HFFc6 (cell line): ENCODE results near the gene SAPCD2. TPM values are rescaled to one million over a fixed set of nuclear protein-coding genes. Genes with fewer than 3 reads are reported as not detected.

ENCODE experiments used
- DNase-seq: peaks from one replicate; pipeline ENCODE4 v3.0.0-alpha.2; 2018
- H3K27ac Mint-ChIP-seq: 2 replicates; pipeline ENCODE4 v1.8.0; 2020; ENCODE audit warnings: mild to moderate bottlenecking, mixed read lengths
- H3K27me3 Mint-ChIP-seq: 2 replicates; pipeline ENCODE4 v1.8.0; 2021; ENCODE audit warnings: mild to moderate bottlenecking, moderate library complexity, mixed read lengths; ENCODE audit not compliant: insufficient read depth
- H3K36me3 Mint-ChIP-seq: 2 replicates; pipeline ENCODE4 v1.8.0; 2021; ENCODE audit warnings: low read depth, mixed read lengths
- H3K4me1 Mint-ChIP-seq: 2 replicates; pipeline ENCODE4 v1.8.0; 2020; ENCODE audit warnings: low read depth, mixed read lengths
- H3K4me3 Mint-ChIP-seq: 2 replicates; pipeline ENCODE4 v1.8.0; 2020; ENCODE audit warnings: mild to moderate bottlenecking, moderate library complexity, mixed read lengths
- H3K9me3 Mint-ChIP-seq: 2 replicates; pipeline ENCODE4 v1.8.0; 2020; ENCODE audit warnings: mild to moderate bottlenecking, mixed read lengths
- total RNA-seq, 6 experiments: library from RNA; stranded (reverse); fragmentation: NEBNext Ultra II Directional; extraction: Animal tissue kit (Norgen Biotek cat#: 25700); gene quantifications; 2 replicates in 1 of 6; 3 replicates in 5 of 6; pipeline ENCODE4 v1.2.3, GENCODE V29; 2021
- TF ChIP-seq, protein P1 (sequence below): fragments of 200-600 bp; sonication (generic); IDR thresholded peaks from 2 replicates; pipeline ENCODE4 v1.5.0; 2021; ENCODE audit warnings: antibody characterized with exemption, mild to moderate bottlenecking

Gene SAPCD2
- total RNA-seq, 6 experiments from 2014 or later: 7.7 to 14.8 (median 11.3) TPM

DNA sequence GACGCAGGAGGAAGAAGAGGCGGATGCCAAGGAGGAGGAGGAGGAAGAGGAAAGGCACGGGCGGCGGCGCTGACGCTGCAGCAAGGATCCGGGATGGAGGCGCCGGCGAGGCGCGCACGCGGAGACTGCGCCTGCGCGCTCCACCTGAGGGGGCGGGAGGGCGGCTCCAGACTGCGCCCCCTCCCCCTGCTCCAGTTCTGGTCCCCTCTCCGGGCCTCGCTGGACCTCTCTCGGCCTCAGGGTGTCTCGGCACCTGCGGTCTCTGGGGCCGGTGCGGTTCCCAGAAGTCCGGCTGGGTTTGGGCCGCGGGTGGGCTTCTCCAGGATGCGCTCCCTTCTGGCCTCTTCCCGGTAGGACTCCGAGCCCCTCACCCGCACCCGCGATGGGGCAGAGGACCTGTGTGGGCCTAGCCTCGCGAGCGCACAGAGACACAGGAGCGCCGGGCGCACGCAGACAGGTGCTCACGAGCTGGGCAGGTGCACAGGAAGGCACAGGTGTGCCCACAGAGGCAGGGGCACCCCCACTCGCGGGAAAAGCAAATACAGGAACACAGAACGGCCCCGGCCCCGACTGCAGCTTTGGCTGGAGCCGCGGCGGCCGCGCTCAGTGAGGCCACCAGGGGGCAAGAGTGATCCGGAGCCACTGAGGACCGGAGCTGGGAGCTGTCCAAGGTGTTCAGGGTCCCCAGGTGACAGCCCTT lies 24.1 kb downstream of the SAPCD2 start, which contains the start of gene NPDC1:
NPDC1 (minus strand) TSS at position 90 of the 700 bp plus-strand sequence. CDS start 188 bp downstream, outside the sequence.
- DNase-seq: peak; percentile 61
- Mint-ChIP-seq H3K36me3 (no peaks in the 10 kb centered on the region), H3K9me3 (no peaks in the 10 kb centered on the region), H3K4me1 (peaks cover 6% of the 10 kb centered on the region; the same call in 1 of the 2 replicates), H3K27me3 (peaks cover 8% of the 10 kb centered on the region), H3K27ac (no peak within 1 kb of the TSS; the same call in 1 of the 2 replicates), H3K4me3 (peak within 1 kb of the TSS; percentile 85)
- TF ChIP-seq, protein P1, sequence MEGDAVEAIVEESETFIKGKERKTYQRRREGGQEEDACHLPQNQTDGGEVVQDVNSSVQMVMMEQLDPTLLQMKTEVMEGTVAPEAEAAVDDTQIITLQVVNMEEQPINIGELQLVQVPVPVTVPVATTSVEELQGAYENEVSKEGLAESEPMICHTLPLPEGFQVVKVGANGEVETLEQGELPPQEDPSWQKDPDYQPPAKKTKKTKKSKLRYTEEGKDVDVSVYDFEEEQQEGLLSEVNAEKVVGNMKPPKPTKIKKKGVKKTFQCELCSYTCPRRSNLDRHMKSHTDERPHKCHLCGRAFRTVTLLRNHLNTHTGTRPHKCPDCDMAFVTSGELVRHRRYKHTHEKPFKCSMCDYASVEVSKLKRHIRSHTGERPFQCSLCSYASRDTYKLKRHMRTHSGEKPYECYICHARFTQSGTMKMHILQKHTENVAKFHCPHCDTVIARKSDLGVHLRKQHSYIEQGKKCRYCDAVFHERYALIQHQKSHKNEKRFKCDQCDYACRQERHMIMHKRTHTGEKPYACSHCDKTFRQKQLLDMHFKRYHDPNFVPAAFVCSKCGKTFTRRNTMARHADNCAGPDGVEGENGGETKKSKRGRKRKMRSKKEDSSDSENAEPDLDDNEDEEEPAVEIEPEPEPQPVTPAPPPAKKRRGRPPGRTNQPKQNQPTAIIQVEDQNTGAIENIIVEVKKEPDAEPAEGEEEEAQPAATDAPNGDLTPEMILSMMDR: peak; percentile 94

DNA sequence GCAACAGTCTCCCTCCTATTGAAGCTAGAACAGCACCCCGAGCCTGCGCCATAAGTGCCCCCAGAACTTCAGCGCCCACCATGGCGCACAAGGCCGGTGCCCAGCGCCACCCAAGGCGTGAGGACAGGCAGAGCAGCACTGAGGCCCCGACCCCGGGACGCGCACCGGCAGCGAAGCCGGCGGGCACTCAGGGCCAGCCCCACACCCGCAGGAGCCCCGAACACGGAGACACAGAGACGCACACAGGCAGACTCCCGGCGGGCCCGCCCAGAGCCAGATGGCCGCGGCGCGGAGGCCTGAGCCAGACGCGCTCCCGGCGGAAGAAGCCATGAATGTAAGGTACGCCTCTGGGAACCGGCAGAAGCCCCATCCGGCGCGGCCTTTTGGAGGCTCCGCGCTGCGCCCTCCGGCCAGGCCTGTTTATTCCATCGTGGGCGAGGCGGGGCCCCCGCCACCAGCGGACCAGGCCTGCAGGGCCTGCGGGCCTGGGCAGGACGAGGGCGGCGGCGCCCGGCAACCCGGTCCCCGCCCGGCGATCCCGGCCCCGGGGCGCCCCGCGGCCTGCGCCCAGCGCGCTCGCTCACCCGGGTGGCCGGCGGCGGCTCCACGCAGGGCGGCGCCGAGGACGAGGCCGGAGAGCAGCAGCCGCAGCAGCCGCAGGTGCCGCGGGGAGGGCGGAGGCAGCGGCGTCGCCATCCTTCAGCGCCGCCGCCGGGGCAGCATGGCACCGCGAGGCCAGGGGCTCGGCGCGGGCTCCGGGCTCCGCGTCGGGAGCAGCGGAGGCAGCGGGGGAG lies 24.9 kb downstream of the SAPCD2 start:
- Mint-ChIP-seq H3K4me3 (peak overlapping the region; percentile 85), H3K4me1 (peaks cover 6% of the 10 kb centered on the region; the same call in 1 of the 2 replicates), H3K27ac (no peak overlapping the region; the same call in 1 of the 2 replicates), H3K9me3 (no peaks in the 10 kb centered on the region), H3K27me3 (peaks cover 8% of the 10 kb centered on the region), H3K36me3 (no peaks in the 10 kb centered on the region)
- peak; percentile 20 for DNase-seq
- TF ChIP-seq, protein P1: no peak

DNA sequence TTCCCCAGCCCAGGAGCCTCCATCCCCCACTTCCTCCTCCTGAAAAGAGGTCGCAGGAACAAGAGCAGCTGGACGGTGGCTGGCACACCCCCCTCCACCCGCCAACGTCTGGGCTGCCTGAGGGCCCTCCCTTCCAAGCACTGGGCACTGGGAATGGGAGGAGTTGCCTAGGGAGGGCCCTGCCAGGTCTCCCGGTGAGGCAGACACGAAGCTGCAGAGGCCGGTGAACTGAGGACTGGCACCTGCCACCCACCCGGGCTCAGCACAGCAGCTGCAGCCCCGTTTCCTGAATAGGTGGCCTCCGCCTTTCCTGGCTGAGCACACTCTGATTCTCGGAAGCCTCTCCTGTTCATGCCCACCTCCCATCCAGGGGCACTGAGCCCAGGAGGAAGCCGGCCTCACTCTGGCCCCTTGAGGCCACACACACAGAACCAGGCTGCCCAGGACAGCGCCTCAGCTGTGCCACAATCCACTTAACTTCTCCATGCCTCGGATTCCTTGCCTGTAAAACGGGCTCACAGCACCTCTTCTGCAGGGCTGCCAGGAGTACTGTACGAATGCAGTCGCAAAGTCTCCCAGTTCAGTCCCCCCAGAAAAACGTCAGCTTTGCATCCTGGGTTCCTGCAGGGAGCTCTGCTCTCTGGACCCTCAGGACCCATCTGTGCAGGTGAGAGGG lies 25.7 kb downstream of the SAPCD2 start:
- Mint-ChIP-seq H3K9me3 (no peaks in the 10 kb centered on the region), H3K27me3 (peaks cover 6% of the 10 kb centered on the region), H3K4me1 (peaks cover 6% of the 10 kb centered on the region; the same call in 1 of the 2 replicates), H3K36me3 (no peaks in the 10 kb centered on the region), H3K27ac (no peak overlapping the region), H3K4me3 (peak overlapping the region; percentile 85)
- TF ChIP-seq, protein P1: no peak
- DNase-seq: no peak

DNA sequence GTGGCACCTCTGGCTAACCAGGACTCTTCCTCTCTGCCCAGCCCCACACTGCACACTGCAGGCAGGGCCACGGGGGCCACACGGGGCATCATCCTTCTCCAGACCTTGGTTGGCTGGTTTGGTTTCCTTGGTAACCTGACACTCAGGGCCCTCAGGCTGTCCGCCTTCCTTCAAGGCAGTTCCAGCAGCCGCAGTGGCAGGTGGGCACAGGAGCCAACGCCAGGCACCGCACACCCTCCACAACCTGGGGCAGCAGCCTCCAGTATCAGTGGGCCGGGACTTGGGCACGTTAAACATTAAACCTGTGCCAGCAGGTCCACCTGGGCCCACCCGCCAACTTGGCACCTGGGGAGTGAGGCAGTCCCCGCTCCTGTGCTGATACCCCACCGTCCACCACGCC lies 26.3 kb downstream of the SAPCD2 start:
- no peak for DNase-seq
- TF ChIP-seq, protein P1: no peak
- H3K4me1 Mint-ChIP-seq: peaks cover 6% of the 10 kb centered on the region; the same call in 1 of the 2 replicates
- no peaks in the 10 kb centered on the region for H3K36me3 Mint-ChIP-seq
- H3K27me3 Mint-ChIP-seq: peaks cover 3% of the 10 kb centered on the region
- no peaks in the 10 kb centered on the region for H3K9me3 Mint-ChIP-seq
- H3K4me3 Mint-ChIP-seq: no peak overlapping the region
- no peak overlapping the region for H3K27ac Mint-ChIP-seq
